ENCODE data around the gene ATAD2B. TPM values are rescaled to one million over a fixed set of nuclear protein-coding genes. Genes with fewer than 3 reads are reported as not detected.

The ATAD2B gene
- total and polyA plus RNA-seq, 4 donors = 4.1 to 77.3 (median 17.0) TPM

DNA sequence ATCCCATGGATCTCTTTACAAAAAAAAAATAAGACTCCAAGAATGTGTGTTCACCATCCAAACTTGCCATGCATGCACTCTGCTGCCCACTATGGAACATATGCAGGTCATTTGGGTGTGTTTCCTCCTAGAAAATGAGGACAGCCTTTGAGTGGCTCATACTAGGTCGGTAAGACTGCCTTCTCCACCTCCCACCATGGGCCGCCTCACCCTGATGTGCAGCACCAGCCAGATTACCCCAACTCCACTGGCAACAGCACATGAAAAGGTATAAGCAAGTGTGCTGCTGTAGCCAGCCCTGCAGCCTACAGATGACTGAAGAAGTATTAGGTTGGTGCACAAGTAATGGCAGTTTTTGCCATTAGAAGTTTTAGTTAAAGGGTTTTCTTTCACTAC is 214.2 kb downstream of the ATAD2B start:
- no peak for DNase-seq
- 73 to 98% methylated on average over 2 of the region's 2 CpGs for WGBS, 2 donors
- peaks cover 0 to 3% (median 1%) of the 10 kb centered on the region in 4 donors for H3K36me3 ChIP-seq (ENCODE audit: control insufficient read depth in 4 of 4, insufficient read depth in 4 of 4, low read length in 4 of 4)
- H3K9ac ChIP-seq (ENCODE audit: insufficient read depth in 1 of 2, low read length in 2 of 2) = no peak overlapping the region
- H3K9me3 ChIP-seq (ENCODE audit: control insufficient read depth in 4 of 4, insufficient read depth in 3 of 4, low read length in 3 of 4) = no peaks in the 10 kb centered on the region
- peaks cover 0 to 3% (median 0%) of the 10 kb centered on the region in 5 donors for H3K4me1 ChIP-seq (ENCODE audit: control insufficient read depth in 5 of 5, insufficient read depth in 5 of 5, low read length in 5 of 5)
- ATAC-seq (ENCODE audit: insufficient read depth, low FRiP score) = no peak
- H3K4me3 ChIP-seq = no peak overlapping the region
- H3K27ac ChIP-seq (ENCODE audit: low read depth in 1 of 2, low read length in 1 of 2) = no peak overlapping the region
- TF ChIP-seq, protein P1, sequence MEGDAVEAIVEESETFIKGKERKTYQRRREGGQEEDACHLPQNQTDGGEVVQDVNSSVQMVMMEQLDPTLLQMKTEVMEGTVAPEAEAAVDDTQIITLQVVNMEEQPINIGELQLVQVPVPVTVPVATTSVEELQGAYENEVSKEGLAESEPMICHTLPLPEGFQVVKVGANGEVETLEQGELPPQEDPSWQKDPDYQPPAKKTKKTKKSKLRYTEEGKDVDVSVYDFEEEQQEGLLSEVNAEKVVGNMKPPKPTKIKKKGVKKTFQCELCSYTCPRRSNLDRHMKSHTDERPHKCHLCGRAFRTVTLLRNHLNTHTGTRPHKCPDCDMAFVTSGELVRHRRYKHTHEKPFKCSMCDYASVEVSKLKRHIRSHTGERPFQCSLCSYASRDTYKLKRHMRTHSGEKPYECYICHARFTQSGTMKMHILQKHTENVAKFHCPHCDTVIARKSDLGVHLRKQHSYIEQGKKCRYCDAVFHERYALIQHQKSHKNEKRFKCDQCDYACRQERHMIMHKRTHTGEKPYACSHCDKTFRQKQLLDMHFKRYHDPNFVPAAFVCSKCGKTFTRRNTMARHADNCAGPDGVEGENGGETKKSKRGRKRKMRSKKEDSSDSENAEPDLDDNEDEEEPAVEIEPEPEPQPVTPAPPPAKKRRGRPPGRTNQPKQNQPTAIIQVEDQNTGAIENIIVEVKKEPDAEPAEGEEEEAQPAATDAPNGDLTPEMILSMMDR (IDR thresholded peaks at IDR 0.05; ENCODE audit: control extremely low read depth, extremely low read depth) = no peak
- H3K27me3 ChIP-seq (ENCODE audit: control insufficient read depth in 3 of 3, insufficient read depth in 3 of 3, low read length in 2 of 3) = no peaks in the 10 kb centered on the region

DNA sequence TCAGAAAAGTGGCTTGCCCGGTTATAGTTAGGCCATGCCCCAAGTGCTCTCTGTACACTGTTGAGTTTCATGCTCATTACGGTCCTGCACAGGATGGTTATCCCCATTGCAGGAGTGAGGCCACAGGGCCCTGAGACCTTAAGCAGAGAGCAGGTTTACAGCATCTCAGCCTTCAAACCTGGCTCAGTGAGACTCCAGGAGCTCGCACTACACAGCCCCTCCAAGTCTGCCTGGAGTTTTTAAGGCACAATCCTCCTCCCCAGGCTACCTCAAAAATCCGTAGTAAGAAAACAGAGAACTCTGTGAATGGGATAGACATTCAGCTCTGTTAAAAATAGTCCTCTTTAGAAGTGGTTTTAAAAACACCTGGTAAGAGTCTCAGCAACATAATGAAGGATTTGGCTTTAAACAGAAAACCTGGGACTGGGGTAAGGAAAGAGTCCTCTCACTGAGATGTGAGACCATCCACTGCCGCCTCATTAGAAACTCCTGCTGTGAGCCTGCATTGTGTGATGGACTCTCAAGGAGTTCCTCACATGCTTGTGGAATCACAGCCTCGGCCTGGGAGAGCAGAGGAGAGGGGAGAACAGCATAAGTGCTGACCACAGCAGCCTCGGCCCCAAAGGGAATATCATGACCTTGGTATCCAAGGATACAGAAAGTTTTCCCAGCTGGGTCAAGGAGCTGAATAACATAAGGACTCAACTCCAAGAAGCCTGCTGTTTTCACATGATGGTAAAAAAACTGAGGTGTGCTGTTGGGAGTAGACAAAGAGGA is 214.8 kb downstream of the ATAD2B start:
- Histone ChIP-seq H3K4me1 (ENCODE audit: control insufficient read depth in 5 of 5, insufficient read depth in 5 of 5, low read length in 5 of 5) (peaks cover 0 to 5% (median 0%) of the 10 kb centered on the region in 5 donors), H3K9ac (ENCODE audit: insufficient read depth in 1 of 2, low read length in 2 of 2) (no peak overlapping the region), H3K27ac (ENCODE audit: low read depth in 1 of 2, low read length in 1 of 2) (no peak overlapping the region), H3K4me3 (no peak overlapping the region), H3K36me3 (ENCODE audit: control insufficient read depth in 4 of 4, insufficient read depth in 4 of 4, low read length in 4 of 4) (peaks cover 0 to 7% (median 3%) of the 10 kb centered on the region in 4 donors), H3K9me3 (ENCODE audit: control insufficient read depth in 4 of 4, insufficient read depth in 3 of 4, low read length in 3 of 4) (no peaks in the 10 kb centered on the region), H3K27me3 (ENCODE audit: control insufficient read depth in 3 of 3, insufficient read depth in 3 of 3, low read length in 2 of 3) (no peaks in the 10 kb centered on the region)
- ATAC-seq (ENCODE audit: insufficient read depth, low FRiP score) (no peak), DNase-seq (peak in 1 of 3 donors; percentile 32)
- TF ChIP-seq, protein P1 (IDR thresholded peaks at IDR 0.05; ENCODE audit: control extremely low read depth, extremely low read depth) = no peak
- 86 to 89% methylated on average over 7 of the region's 7 CpGs for WGBS, 2 donors

DNA sequence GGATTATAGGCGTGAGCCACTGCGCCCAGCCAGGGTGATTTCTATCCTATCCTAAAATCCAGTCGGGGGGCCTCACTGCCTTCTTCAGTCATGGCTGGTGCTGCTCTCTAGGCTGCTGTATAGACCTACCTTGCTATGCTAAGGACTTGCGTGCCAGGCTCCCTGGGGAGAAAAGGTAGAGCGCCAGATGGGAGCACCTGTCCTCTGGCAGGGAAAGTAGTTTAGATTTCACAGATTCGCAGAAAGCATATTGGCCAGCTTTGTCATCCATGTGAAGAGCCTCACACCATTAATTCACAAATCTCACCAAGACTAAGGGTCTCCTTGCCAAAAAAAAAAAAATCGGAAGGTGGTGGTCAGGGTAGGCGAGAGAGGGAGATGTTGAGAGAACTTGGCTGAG is 217.6 kb downstream of the ATAD2B start:
- peaks cover 0 to 3% (median 0%) of the 10 kb centered on the region in 4 donors for H3K9me3 ChIP-seq (ENCODE audit: control insufficient read depth in 4 of 4, insufficient read depth in 3 of 4, low read length in 3 of 4)
- H3K27ac ChIP-seq (ENCODE audit: low read depth in 1 of 2, low read length in 1 of 2) = no peak overlapping the region
- H3K4me3 ChIP-seq = no peak overlapping the region
- no peak overlapping the region for H3K9ac ChIP-seq (ENCODE audit: insufficient read depth in 1 of 2, low read length in 2 of 2)
- H3K27me3 ChIP-seq (ENCODE audit: control insufficient read depth in 3 of 3, insufficient read depth in 3 of 3, low read length in 2 of 3) = no peaks in the 10 kb centered on the region
- 97 to 100% methylated on average over 8 of the region's 8 CpGs for WGBS, 2 donors
- H3K4me1 ChIP-seq (ENCODE audit: control insufficient read depth in 5 of 5, insufficient read depth in 5 of 5, low read length in 5 of 5) = peaks cover 0 to 5% (median 0%) of the 10 kb centered on the region in 5 donors
- DNase-seq (no peak), ATAC-seq (ENCODE audit: insufficient read depth, low FRiP score) (no peak)
- peaks cover 0 to 16% (median 5%) of the 10 kb centered on the region in 4 donors for H3K36me3 ChIP-seq (ENCODE audit: control insufficient read depth in 4 of 4, insufficient read depth in 4 of 4, low read length in 4 of 4)
- TF ChIP-seq, protein P1 (IDR thresholded peaks at IDR 0.05; ENCODE audit: control extremely low read depth, extremely low read depth) = no peak
